CD4-positive, CD25-positive, alpha-beta regulatory T cell (primary cell): ENCODE measurements around the gene KRTAP2-2. TPM values are rescaled to one million over a fixed set of nuclear protein-coding genes. Genes with fewer than 3 reads are reported as not detected.
"Not testable (repeated sequence)": the region's sequence is repeated elsewhere in the genome, so short reads cannot be mapped to it uniquely, and the experiment has no call there.

Source experiments
- ATAC-seq, 2 donors: fragments of 150-1000 bp; cut with Tn5 transposase; one replicate each; pipeline ENCODE4 v1.10.0; 2021; ENCODE audit warnings: low read depth in 2 of 2, moderate number of reproducible peaks in 2 of 2, moderate library complexity in 1 of 2
- DNase-seq, 3 donors: peaks; one replicate each; pipeline versions ENCODE4 v3.0.0 to v3.0.0-alpha.2; 2012 to 2022; ENCODE audit warnings: mixed read lengths in 1 of 3
- H3K27ac ChIP-seq: one replicate; pipeline ENCODE4 v1.7.0; 2013; ENCODE audit warnings: mild to moderate bottlenecking, low read length; ENCODE audit not compliant: insufficient read depth, poor library complexity, severe bottlenecking
- H3K27me3 ChIP-seq: one replicate; pipeline ENCODE4 v1.7.0; 2013; ENCODE audit warnings: low read length; ENCODE audit not compliant: control insufficient read depth, insufficient read depth
- H3K36me3 ChIP-seq: one replicate; pipeline ENCODE4 v1.7.0; 2013; ENCODE audit warnings: mild to moderate bottlenecking, low read length, moderate library complexity; ENCODE audit not compliant: control insufficient read depth, insufficient read depth
- H3K4me1 ChIP-seq: 2 replicates; pipeline ENCODE4 v1.7.0; 2013; ENCODE audit warnings: mild to moderate bottlenecking, low read length; ENCODE audit not compliant: insufficient read depth, control insufficient read depth, poor library complexity, severe bottlenecking
- H3K4me3 ChIP-seq: one replicate; pipeline ENCODE4 v1.7.0; 2013; ENCODE audit warnings: low read depth, mild to moderate bottlenecking, low read length, moderate library complexity
- H3K9me3 ChIP-seq, 2 experiments: 1 replicate in 1 of 2; 2 replicates in 1 of 2; pipeline ENCODE4 v1.7.0; 2013; ENCODE audit warnings: low read length in 2 of 2, mild to moderate bottlenecking in 1 of 2, moderate library complexity in 1 of 2; ENCODE audit not compliant: control insufficient read depth in 2 of 2
- H3K27ac Mint-ChIP-seq, 3 donors: one replicate each; pipeline ENCODE4 v1.8.0; 2020 to 2022; ENCODE audit warnings: mild to moderate bottlenecking in 3 of 3, mixed read lengths in 3 of 3, moderate library complexity in 2 of 3
- H3K27me3 Mint-ChIP-seq: one replicate; pipeline ENCODE4 v1.8.0; 2022; ENCODE audit warnings: mild to moderate bottlenecking, mixed read lengths
- H3K36me3 Mint-ChIP-seq: one replicate; pipeline ENCODE4 v1.8.0; 2020; ENCODE audit warnings: mixed read lengths
- H3K4me1 Mint-ChIP-seq, 4 donors: one replicate each; pipeline ENCODE4 v1.8.0; 2020 to 2022; ENCODE audit warnings: mixed read lengths in 4 of 4, mild to moderate bottlenecking in 1 of 4
- H3K4me3 Mint-ChIP-seq, 4 donors: one replicate each; pipeline ENCODE4 v1.8.0; 2020 to 2022; ENCODE audit warnings: mild to moderate bottlenecking in 4 of 4, mixed read lengths in 4 of 4, moderate library complexity in 3 of 4
- H3K9me3 Mint-ChIP-seq, 7 donors: one replicate each; pipeline ENCODE4 v1.8.0; 2020 to 2022; ENCODE audit warnings: mixed read lengths in 7 of 7, mild to moderate bottlenecking in 3 of 7, moderate library complexity in 2 of 7
- polyA plus RNA-seq, 4 donors: library from polyadenylated mRNA; unstranded; fragments of 300-500 nt; fragmentation: Illumina TruSeq; gene quantifications; one replicate each; pipeline ENCODE4 v1.2.3, GENCODE V29; 2021
- total RNA-seq: library from RNA; stranded (reverse); gene quantifications from one replicate; pipeline ENCODE4 v1.2.3, GENCODE V29; 2022

The KRTAP2-2 gene
- total and polyA plus RNA-seq, 5 donors from 2014 or later: not detected

- Histone ChIP-seq H3K9me3 (no peaks in the 10 kb centered on the region), H3K27ac (no peak overlapping the region), H3K36me3 (no peaks in the 10 kb centered on the region), H3K4me3 (no peak overlapping the region), H3K4me1 (no peaks in the 10 kb centered on the region), H3K27me3 (peaks cover 7% of the 10 kb centered on the region)
- Mint-ChIP-seq H3K4me1 (peaks cover 0 to 2% (median 0%) of the 10 kb centered on the region in 4 donors), H3K27ac (peak overlapping the region in 1 of 3 donors; percentile 33), H3K4me3 (no peak overlapping the region), H3K9me3 (peaks cover 0 to 1% (median 0%) of the 10 kb centered on the region in 7 donors), H3K36me3 (no peaks in the 10 kb centered on the region), H3K27me3 (peaks cover 13% of the 10 kb centered on the region)
- DNase-seq (no peak), ATAC-seq (no peak)
Observed at GRCh38 chr17:41071606-41072360, 16.8 kb upstream of the KRTAP2-2 start.

- Histone ChIP-seq H3K36me3 (no peaks in the 10 kb centered on the region), H3K27me3 (no peaks in the 10 kb centered on the region), H3K27ac (no peak overlapping the region), H3K4me3 (no peak overlapping the region), H3K4me1 (no peaks in the 10 kb centered on the region), H3K9me3 (no peaks in the 10 kb centered on the region)
- peaks cover 0 to 2% (median 0%) of the 10 kb centered on the region in 4 donors for H3K4me1 Mint-ChIP-seq
- no peak for DNase-seq
- no peak for ATAC-seq
- no peaks in the 10 kb centered on the region for H3K36me3 Mint-ChIP-seq
- H3K4me3 Mint-ChIP-seq: no peak overlapping the region
- no peaks in the 10 kb centered on the region for H3K27me3 Mint-ChIP-seq
- H3K9me3 Mint-ChIP-seq: no peaks in the 10 kb centered on the region
- H3K27ac Mint-ChIP-seq: no peak overlapping the region
Observed at GRCh38 chr17:41069031-41069430, 14.0 kb upstream of the KRTAP2-2 start.

DNA sequence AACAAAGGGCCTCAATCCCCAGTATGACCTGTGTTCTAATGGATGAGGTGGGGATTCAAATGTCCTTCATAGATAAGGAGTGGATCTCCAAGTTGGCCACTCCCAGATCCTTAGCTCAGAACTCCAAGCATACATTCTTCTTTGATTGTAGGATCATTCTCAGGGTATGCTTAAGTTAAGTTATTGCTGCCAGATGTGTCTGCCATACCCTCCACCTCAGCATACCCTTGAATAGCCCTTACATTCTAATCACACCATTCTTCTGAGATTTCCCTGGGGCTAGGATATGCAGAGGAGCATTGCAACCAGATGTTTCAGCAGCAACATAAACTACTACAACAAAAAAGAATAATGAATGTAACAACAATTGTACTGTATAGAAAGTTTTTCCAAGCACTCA, 12.3 kb upstream of the KRTAP2-2 start:
- Histone ChIP-seq H3K4me1 (no peaks in the 10 kb centered on the region), H3K4me3 (no peak overlapping the region), H3K27ac (no peak overlapping the region), H3K27me3 (peaks cover 4% of the 10 kb centered on the region), H3K9me3 (no peaks in the 10 kb centered on the region), H3K36me3 (no peaks in the 10 kb centered on the region)
- Mint-ChIP-seq H3K4me3 (no peak overlapping the region), H3K27ac (peak overlapping the region in 1 of 3 donors; percentile 5), H3K27me3 (peaks cover 2% of the 10 kb centered on the region), H3K9me3 (no peaks in the 10 kb centered on the region), H3K4me1 (peaks cover 0 to 1% (median 0%) of the 10 kb centered on the region in 4 donors), H3K36me3 (no peaks in the 10 kb centered on the region)
- ATAC-seq: no peak
- no peak for DNase-seq

DNA sequence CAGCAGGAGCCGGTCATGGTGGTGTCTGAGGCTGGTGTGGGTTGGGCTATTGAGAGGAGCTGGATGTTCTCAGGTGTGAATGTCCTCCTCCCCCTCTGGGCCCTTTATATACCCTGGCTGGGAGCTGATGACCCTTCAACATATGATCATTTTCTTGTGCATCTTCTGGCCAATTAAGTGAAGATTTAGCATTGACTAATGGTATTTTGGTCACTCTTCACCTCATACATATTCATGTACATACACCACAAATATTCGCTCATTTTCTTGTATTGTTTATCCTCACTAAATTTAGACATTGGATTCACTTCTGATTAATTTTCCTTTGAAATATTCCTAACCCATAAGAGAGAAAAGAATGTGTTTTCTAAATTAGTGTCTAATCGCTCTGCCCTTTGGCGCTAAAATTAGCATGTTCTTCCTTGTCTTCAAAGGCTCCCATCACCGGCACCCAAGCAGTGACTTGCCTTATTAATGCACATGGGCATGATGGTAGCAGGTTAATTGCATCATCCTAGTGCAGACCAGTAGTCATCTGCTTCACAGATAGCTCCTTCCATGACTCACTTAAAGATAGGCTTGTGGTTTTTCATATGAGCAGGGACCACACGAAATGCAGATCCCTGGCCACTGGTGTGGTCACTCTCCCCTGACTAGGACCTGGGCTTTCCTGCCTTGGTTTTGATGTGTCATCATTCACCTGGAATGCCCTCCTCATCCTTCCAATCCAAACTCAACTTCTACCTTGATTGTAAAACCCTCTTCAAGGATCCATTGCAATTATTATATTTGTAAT, 11.0 kb upstream of the KRTAP2-2 start, which contains the start of gene KRTAP2-4:
Gene KRTAP2-4, minus strand, starts transcription at position 51 of the 796 bp plus-strand sequence. Its CDS starts 34 bp downstream, at position 17.
- H3K27me3 Mint-ChIP-seq: peaks cover 9% of the 10 kb centered on the region
- no peaks in the 10 kb centered on the region for H3K9me3 ChIP-seq
- no peaks in the 10 kb centered on the region for H3K4me1 Mint-ChIP-seq
- no peaks in the 10 kb centered on the region for H3K36me3 ChIP-seq
- no peaks in the 10 kb centered on the region for H3K36me3 Mint-ChIP-seq
- ATAC-seq (no peak), DNase-seq (no peak)
- H3K27me3 ChIP-seq: peaks cover 10% of the 10 kb centered on the region
- H3K4me3 ChIP-seq: no peak within 1 kb of the TSS
- H3K4me3 Mint-ChIP-seq: no peak within 1 kb of the TSS
- no peak within 1 kb of the TSS for H3K27ac ChIP-seq
- no peak within 1 kb of the TSS for H3K27ac Mint-ChIP-seq
- H3K4me1 ChIP-seq: no peaks in the 10 kb centered on the region
- no peaks in the 10 kb centered on the region for H3K9me3 Mint-ChIP-seq

DNA sequence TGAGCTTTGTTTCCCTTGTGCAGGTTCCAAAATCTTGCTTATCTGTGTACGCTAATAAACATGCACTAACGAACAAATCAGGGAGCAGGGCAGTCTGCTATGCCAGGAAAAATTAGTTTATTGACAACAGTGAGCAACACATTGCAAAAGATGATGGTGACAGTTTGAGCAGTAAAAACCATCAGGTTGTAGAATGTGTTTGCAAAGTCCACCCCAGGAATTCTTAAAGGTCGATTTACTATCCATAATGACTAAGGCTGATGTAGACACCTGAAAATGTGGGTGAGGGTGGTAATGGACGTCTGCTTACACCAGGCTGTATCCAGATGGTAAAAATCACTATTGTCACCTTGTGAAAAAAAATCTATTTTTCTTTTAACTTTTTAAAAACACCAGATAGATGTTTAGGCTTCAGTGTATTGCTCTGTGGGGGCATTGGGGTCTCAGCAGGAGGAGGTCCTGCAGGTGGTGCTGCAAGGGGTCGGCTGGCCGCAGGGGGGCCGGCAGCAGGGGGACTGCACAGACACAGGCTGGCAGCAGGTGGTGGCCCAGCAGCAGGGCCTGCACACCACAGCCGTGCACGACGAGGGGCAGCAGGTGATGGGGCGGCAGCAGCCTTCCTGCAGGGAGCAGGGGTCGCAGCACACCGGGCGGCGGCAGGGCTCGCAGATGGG, 10.1 kb upstream of the KRTAP2-2 start:
- not testable (repeated sequence) for H3K4me3 ChIP-seq, H3K36me3 Mint-ChIP-seq, H3K36me3 ChIP-seq, H3K27ac Mint-ChIP-seq, H3K4me1 Mint-ChIP-seq, DNase-seq, ATAC-seq, H3K9me3 Mint-ChIP-seq, H3K27ac ChIP-seq, H3K4me1 ChIP-seq, H3K4me3 Mint-ChIP-seq, H3K9me3 ChIP-seq
- H3K27me3 Mint-ChIP-seq: peaks cover 15% of the 10 kb centered on the region
- H3K27me3 ChIP-seq: peaks cover 18% of the 10 kb centered on the region

DNA sequence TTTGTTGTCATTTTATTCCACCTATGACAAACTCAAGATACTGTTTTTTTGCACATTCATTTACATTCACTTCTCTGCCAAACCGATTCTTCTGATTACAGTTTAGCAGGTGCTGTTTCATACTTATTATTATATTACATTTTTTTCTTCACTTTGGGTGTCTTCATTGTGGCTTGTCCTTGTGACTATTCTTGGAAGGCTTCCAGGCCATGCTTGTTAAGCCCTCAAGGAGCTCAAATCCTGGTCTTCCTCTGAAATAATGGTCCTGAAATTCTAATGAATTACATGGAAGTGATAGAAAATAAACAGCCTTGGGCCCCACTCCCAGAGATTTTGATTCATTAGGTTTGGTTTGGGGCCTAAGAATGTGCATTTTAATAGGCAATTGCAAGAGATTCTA, 9.3 kb upstream of the KRTAP2-2 start:
- H3K4me3 Mint-ChIP-seq: no peak overlapping the region
- no peaks in the 10 kb centered on the region for H3K4me1 Mint-ChIP-seq
- H3K27me3 Mint-ChIP-seq: peaks cover 21% of the 10 kb centered on the region
- H3K36me3 Mint-ChIP-seq: no peaks in the 10 kb centered on the region
- Histone ChIP-seq H3K36me3 (no peaks in the 10 kb centered on the region), H3K4me3 (no peak overlapping the region), H3K4me1 (no peaks in the 10 kb centered on the region), H3K27ac (no peak overlapping the region), H3K27me3 (peaks cover 20% of the 10 kb centered on the region), H3K9me3 (no peaks in the 10 kb centered on the region)
- no peak overlapping the region for H3K27ac Mint-ChIP-seq
- H3K9me3 Mint-ChIP-seq: no peaks in the 10 kb centered on the region
- DNase-seq (no peak), ATAC-seq (no peak)

GRCh38 chr17:41063449-41063848, 8.4 kb upstream of the KRTAP2-2 start:
- DNase-seq: no peak
- H3K27ac Mint-ChIP-seq: no peak overlapping the region

More at GRCh38 chr17:41063449-41063848, 8.4 kb upstream of the KRTAP2-2 start:
- peaks cover 30% of the 10 kb centered on the region for H3K27me3 Mint-ChIP-seq
- ATAC-seq: no peak
- no peaks in the 10 kb centered on the region for H3K4me1 Mint-ChIP-seq
- H3K36me3 Mint-ChIP-seq: no peaks in the 10 kb centered on the region
- H3K27ac ChIP-seq: no peak overlapping the region
- peaks cover 20% of the 10 kb centered on the region for H3K27me3 ChIP-seq
- no peak overlapping the region for H3K4me3 ChIP-seq
- H3K9me3 ChIP-seq: no peaks in the 10 kb centered on the region
- H3K4me3 Mint-ChIP-seq: no peak overlapping the region
- H3K4me1 ChIP-seq: no peaks in the 10 kb centered on the region
- H3K36me3 ChIP-seq: no peaks in the 10 kb centered on the region
- no peaks in the 10 kb centered on the region for H3K9me3 Mint-ChIP-seq
